NCI-H187 (cell line): ENCODE data around the gene CRTC3.
A peak's percentile ranks its signal among the peaks of the same experiment; 100 is the strongest.
"Not testable (repeated sequence)": the region's sequence is repeated elsewhere in the genome, so short reads cannot be mapped to it uniquely, and the experiment has no call there.

Experiments
- DNase-seq, 2 experiments: peaks; one replicate each; lab custom pipeline; 2025; lab: John Stamatoyannopoulos, UW

The CRTC3 gene

DNA sequence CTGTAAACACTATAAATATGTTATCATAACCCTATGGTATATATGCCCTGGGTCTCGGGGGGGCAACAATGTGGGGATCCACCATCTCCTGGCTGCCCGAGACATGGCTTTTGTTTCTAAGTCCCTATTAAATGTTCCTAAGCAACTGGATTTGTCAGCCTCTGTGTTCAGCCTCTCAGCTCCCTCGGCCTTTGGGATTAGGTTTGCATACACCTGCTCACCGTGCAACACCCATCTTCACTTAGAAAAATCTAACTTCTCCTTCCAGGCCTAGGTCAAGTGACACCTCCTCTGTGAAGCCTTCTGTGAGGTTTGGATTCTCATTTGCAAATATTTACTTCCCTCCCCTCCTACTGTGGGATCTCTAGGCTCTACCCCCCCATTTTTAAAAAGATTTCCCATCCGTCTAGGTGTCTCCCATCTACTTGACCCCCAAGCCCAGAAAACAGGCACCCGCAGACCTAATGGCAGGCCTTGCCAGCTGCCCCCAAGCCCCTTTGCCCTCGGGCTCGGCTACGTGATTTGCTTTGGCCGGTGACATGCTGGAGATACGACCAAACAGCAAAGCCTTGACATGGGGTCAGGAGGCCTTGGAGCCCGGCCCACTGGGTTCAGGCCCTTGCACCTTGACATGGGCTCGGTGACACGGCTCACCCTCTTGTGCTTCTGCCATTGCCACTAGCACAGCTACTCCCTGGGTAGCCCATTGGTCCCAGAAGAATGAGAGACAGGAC is 121.4 kb downstream of the CRTC3 start:
- no peak for DNase-seq

DNA sequence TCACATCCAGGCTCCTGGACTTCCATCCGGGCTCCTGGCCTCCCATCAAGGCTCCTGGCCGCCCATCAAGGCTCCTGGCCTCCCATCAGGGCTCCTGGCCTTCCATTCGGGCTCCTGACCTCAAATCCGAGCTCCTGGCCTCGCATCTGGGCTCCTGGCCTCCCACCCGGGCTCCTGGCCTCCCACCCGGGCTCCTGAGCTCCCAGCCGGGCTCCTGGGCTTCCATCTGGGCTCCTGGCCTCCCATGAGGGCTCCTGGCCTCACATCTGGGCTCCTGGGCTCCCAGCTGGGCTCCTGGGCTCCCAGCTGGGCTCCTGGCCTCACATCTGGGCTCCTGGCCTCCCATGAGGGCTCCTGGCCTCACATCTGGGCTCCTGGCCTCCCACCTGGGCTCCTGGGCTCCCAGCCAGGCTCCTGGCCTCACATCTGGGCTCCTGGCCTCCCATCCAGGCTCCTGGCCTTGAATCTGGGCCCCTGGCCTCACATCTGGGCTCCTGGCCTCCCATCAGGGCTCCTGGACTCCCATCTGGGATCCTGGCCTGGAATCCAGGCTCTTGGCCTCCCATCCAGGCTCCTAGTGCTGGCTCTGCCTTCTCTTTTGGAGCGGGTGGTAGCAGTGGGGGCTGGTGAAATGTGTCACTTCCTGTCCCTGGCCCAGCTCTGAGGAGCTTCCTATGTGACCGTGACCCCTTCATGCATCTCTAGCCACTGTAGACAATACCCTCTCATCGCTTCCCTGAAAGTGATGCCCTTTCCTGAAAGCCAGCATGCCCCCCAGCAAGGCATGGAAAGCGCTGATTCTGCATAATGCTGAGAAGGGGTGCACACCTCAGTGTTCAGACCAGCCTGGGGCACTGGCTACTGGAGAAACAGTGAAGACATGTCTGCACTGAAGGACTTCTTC is 124.8 kb downstream of the CRTC3 start:
- no peak for DNase-seq

DNA sequence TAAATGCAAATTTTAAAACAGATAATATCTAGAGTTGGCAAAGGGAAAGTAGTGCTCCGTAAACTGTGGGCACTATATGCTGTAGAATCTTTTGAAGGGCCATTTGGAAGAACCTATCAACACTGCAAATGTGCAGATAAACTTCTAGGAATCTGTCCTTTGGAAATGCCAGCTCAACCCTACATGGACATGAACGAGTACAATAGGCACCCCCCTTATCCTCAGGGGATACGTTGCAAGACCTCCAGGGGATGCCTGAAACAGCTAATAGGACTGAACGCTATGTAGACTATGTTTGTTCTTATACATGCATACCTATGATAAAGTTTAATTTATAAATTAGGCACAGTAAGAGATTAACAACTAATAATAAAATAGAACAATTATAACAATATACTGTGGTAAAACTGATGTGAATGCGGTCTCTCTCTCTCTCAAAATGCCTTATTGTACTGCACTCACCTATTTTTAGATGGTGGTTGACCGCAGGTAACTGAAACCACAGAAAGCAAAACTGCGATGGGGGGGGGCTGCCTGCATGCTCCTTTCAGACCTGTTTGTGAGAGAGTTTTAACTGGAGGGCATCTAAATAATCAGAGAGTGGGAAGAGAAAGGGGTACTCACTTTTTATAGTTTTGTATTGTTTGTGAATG is 127.9 kb downstream of the CRTC3 start:
- DNase-seq: peak; percentile 13 to 36

DNA sequence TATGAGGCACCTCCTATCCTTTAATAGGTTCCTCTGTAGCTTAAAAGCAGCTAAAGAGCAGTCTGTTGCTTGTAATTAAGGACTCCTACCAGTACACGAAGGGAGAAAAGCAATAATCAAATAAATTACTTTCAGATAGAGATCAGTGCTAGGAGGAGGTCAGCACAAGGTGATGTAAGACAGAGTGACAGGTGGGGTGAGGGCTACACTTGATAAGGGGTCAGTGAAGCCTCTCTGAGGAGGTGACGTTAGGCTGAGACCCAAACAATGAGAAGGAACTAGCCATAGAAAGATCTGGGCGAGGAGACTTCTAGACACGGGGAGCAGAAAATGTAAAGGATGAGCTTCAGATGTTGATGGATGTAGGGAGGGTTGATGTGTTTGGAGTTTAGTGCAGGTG is 129.8 kb downstream of the CRTC3 start:
- no peak for DNase-seq

DNA sequence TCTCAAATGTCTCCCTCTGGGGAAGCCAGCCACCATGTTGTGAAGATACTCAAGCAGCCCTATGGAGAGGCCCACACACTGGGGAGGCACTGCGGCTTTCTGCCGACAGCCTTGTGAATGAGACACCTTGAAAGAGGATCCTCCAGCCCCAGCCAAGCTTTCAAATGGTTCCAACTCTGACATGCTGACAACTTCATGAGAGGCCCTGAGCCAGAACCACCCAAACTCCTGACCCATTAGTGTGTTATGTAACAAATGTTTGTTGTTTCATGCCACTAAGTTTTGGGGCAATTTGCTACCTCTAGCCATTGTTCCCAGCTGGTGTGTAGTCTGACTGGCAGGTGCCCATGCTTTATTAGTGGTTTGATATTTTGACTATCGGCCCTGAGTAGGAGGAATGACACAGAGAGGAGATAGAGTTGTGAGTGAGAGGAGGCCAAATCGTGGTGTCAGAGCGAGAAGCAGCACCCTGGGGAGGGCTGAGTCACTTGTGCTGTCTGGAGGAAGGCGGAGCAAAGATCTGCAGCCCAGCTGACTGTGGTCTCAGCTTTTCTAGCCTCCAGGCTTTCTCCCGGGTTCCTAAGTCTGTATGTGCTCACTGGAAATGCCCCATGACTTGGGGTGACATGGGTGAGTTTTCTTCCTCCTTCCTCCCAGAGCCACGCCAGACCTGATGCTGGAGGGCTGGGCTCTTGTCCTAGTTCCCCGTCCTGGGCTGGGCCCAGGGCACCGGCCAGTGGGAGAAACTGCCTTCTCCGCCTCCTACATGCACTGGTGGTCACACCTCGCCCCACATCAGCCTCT is 130.7 kb downstream of the CRTC3 start:
- DNase-seq: peak; percentile 43 to 45

DNA sequence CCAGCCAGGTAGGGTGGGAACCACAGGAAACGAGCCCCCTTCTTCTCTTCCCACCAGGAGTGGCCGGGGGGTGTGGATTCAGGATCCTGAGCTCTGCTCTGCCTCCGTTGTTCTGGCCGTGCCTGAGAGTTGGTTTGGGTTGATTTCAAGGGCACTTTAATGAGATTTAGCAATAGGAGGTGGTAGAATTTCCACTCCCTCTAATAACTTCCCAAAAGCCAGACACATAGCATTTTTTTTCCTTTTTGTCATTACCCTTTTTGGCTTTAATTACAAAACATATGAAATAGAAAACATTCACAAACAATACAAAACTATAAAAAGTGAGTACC is 131.2 kb downstream of the CRTC3 start:
- DNase-seq: not testable (repeated sequence)

DNA sequence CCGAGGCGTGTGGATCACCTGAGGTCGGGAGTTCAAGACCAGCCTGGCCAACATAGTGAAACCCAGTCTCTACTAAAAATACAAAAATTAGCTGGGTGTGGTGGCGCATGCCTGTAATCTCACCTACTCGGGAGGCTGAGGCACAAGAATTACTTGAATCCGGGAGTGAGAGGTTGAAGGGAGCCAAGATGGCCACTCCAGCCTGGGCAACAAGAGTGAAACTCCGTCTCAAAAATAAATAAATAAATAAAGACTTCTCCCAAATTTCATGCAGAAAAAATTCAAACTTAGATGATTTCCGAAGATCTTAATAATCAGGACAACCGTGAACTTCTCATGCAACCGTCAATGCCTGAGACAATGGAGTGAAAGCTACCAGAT is 134.3 kb downstream of the CRTC3 start:
- not testable (repeated sequence) for DNase-seq

DNA sequence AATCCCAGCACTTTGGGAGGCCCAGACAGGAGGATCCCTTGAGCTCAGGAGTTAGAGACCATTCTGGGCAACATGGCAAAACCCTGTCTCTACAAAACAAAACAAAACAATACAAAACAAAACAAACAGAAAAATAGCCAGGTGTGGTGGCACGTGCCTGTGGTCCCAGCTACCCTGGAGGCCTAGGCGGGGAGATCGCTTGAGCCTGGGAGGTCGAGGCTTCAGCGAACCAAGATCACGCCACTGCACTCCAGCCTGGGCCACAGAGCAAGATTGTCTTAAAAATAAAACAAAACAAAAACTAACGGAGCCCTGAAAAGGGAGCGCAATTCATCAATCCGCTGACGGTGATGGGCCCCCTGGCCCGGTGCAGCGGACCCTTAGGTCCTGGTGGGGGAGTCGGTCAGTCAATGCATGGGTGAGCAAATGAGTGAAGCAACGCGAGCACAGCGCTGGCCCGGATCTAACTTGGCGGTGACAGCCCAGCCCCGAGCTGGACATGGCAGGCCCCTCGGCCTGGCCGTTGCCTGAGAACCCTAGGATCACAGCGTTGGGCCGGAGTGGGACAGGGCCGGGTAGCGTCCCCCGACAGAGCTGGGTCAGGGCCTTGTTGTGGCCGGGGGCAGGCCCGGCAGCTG is 135.0 kb downstream of the CRTC3 start:
- DNase-seq: no peak

DNA sequence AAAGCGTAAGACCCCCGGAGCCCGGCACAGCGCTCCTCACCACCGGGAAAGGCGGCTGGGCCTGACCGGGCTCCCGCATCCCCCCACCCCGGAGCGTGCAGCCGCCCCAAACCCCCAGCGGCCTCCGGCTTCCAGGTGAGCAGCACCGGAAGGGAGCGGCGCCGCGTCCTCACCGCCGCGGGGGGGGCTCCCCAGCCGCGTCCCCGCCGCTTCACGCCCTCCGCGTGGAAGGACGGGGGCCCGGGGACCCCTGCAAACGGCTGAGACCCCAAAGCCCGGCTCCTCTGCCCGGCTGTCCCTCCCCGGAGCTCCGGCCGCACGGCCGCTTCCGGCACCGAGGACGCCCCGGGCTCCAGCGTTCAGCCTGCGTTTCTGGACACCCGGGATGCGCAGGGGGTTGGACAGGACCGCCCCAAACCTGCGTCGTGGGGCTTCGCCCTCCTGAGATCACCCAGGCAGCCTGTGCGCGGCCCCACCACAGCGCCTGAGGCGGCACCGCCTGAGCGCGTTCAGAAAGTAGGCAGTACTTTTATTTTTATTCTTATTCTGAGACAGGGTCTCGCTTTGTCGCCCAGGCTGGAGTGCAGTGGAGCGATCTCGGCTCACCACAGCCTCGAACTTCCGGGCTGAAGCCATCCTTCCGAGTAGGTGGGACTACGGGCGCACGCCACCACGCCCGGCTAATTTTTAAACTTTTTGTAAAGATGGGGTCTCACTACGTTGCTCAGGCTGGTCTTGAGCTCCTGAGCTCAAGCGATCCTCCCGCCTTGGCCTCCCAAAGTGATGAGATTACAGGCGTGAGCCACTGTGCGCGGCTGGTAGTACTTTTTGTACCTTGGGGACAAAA is 135.8 kb downstream of the CRTC3 start:
- no peak for DNase-seq

DNA sequence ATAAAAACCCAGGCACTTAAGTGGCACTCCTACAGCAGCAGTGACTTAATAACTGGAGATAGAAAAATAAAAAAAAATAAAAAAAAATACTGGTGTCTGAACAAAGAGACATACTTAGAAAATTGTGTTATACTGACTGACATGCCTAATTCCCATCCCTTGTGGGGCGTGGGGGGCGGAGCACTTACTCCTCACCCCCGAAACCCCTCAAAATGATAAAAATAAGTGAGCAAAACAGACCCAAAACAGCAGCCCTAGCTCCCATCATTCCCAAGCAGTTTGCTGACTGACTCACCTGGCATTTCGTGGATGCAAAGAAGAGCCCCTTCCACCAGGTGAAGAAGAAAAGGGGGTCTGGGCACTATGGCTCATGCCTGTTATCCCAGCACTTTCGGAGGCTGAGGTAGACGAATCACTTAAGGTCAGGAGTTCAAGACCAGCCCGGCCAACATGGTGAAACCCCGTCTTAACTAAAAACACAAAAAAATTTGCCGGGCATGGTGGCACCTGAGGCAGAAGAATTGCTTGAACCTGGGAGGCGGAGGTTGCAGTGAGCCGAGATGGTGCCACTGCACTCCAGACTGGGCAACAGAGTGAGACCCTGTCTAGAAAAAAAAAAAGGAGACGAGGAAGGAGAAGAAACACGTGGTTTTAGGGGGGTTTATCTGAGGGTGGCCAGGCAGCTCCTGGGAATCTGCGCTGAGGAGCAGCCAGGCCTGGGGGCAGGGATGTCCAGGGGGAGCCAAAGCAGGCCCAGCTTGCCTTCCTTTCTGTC is 136.6 kb downstream of the CRTC3 start:
- no peak for DNase-seq

DNA sequence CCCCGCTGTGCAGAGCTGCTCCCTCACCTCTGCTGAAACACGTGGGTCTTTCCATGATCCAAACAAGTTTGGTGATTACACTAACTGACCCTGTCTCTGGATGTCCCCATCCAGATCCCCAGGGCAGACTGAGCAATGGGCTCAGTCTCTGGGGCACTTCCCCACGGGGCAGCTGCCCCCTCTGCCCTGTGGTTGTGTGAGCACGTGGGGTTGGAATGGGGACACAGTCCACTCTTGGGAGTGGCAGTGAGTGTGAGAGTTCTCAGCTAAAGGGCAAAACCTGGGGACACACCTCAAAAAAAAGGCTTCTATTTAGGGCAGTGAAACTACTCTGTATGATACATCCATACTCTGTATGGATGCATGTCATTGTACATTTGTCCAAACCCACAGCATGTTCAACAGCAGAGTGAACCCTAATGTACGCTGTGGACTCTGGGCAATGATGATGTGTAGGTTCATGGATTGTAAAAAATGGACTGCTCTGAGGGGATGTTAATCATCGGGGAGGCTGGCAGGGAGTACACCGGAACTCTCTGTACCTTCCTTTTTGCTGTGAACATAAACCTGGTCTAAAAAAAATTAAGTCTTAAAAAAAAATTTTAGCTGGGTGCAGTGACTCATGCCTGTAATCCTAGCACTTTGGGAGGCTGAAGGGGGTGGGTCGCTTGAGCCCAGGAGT is 137.5 kb downstream of the CRTC3 start:
- no peak for DNase-seq

DNA sequence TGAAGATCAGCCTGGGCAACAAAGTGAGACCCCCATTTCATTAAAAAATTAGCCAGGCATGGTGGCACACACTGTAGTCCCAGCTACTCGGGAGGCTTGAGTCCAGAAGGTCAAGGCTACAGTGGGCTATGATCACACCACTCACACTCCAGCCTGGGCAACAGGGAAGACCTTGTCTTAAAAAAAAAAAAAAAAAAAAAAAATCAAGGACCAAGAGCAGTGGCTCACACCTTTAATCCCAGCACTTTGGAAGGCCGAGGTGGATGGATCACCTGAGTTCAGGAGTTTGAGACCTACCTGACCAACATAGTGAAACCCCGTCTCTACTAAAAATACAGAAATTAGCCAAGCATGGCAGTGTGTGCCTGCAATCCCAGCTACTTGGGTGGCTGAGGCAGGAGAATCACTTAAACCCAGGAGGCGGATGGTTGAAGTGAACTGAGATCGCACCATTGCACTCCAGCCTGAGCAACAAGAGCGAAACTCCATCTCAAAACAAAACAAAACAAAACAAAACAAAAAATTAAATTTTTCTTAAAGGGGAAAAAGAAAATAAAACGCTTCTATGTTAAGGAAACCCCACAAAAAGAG is 138.1 kb downstream of the CRTC3 start:
- not testable (repeated sequence) for DNase-seq

DNA sequence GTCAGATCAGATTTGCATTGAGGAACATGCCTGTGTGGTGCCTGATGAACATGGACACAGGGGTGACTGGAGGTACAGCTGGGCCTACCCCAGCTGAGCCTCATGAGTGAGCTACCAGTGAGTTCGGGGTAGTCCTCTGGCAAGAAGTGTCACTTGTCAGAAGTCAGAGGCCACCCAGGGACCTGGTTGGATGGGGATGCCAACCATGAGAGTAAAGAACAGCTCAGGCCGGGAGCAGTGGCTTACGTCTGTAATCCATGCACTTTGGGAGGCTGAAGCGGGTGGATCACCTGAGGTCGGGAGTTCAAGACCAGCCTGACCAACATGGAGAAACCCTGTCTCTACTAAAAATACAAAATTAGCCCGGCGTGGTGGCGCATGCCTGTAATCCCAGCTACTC is 140.9 kb downstream of the CRTC3 start:
- DNase-seq: not testable (repeated sequence)

DNA sequence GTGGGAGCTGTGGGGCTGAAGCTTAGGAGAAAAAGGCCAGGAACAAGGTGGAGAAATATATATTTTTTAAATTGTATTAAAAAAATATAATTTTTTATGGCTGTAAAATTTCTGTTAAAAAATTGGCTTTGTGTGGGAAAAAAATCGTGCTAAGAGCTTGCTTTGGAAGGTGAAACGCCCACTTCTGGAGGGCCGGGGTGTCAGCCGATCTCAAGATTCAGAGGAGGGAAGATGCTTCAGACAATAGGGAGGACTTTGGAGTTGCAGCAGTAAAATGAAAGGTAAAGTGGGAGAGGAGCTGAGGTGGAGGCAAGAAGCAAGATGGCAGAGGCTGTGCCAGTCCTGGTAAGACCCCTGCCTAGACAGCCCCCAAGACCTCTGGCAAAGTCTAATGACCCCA is 141.5 kb downstream of the CRTC3 start:
- no peak for DNase-seq

DNA sequence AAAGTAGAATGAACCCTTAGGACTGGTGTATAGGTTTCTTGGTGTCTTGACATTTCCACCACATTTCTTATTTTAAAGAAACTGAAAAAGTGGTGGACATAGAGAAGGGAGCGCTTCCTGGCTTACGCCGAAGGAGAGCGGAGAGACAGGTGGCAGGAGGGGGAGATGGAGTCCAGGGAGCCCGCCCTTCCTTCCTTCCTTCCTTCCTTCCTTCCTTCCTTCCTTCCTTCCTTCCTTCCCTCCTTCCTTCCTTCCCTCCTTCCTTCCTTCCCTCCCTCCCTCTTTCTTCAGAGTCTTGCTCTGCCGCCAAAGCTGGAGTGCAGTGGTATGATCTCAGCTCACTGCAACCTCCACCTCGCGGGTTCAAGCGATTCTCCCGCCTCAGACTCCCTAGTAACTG is 143.6 kb downstream of the CRTC3 start:
- DNase-seq: not testable (repeated sequence)

DNA sequence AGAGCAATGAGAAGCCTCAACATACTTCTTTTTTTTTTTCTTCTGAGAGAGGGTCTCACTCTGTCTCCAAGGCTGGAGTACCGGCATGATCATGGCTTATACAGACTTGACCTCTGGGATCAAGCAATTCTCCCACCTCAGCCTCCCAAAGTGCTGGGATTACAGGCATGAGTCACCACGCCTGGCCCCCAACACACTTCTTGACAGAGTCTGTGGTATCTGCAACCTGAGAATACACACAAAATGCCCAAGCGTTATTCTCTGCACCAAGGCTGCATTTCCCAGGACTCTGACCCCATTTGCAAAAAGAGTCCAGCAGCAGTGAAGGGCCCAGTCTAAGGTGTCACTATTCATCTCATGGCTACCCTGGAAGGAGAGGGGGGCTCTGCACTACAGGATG is 144.8 kb downstream of the CRTC3 start:
- DNase-seq: no peak

DNA sequence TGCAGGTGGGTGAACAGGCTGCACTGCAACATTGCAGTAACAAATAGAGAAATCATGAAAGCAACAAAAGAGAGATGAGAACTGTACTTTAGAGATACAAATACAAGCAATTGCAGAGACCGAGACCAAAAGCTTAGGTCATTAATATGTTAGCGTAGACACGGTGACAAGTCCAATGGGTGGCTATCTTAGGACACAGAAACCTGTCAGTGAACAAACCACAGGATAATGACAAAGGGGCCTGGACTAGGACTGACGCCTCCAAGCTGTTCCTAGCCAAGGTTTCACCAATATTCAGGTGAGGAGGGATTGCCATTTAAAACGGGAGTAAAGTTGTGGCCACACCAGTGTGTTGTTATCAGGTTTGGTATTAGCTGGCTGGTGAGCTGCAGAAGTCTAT is 145.7 kb downstream of the CRTC3 start:
- no peak for DNase-seq

DNA sequence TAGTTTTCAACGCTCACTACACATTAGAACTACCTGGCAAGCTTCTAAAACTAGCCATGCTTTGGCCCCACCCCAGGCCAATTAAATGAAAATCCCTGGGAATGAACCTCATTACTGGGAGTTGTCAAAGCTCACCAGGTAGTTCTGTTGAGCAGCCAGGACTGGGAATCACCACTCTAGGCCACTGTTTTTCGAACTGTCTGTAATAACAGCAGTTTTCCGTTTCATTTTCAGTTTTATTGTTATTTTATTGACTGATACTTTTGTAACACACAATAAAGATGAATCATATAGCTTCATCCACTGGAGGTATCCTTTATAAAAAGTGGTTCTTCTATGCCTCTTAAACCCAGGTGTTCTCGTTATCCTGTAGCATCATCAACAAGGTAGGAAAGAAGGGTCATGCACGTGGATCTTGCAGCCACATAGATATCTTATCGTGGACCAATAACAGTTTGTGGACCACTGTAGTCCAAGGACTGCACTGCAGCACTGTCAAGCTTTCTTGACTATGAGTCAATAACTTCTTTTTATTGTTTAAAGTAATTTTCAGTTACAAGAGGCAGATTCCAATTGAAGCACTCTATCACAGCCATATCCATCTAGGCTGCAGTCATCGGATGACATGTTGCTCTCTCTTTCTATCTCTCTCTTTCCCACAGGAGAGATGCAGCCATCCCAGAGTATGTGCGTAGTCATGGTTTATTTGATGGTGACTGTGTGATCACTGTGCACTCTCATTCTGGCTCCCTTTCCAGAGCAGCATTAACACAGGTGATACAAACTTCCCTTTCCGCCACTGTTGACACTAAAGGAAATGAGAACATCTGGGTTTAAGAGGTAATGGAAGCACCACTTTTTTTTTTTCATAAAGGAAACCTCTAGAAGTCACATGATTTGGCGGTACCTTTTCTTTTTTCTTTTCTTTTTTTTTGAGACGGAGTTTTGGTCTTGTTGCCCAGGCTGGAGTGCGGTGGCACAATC is 148.4 kb downstream of the CRTC3 start:
- no peak for DNase-seq
